Panc1 (cell line): ENCODE data around the gene OTOA. TPM values are rescaled to one million over a fixed set of nuclear protein-coding genes. Genes with fewer than 3 reads are reported as not detected.

Experiments
- ATAC-seq: fragments of 200-7000 bp; cut with Tn5 transposase; 2 replicates; pipeline ENCODE4 v1.9.1; 2020; ENCODE audit warnings: mild to moderate bottlenecking, moderate library complexity
- BruUV-seq: library from RNA; stranded (reverse); fragments of 400-500 nt; replicated peaks from 2 replicates; lab custom pipeline; 2021; lab: Mats Ljungman, UMichigan
- CTCF ChIA-PET: fragments of 300-600 bp; sonication (Branson Sonifier 250); formaldehyde crosslinking; loops from one replicate; lab custom pipeline; 2022; ENCODE audit warnings: antibody characterized with exemption; lab: Charles Lee
- POLR2A ChIA-PET: fragments of 300-600 bp; sonication (Branson Sonifier 250); formaldehyde crosslinking; loops from one replicate; lab custom pipeline; 2022; ENCODE audit warnings: antibody characterized with exemption; lab: Charles Lee
- DNase-seq: peaks from one replicate; pipeline ENCODE4 v3.0.0-alpha.2; 2010; ENCODE audit warnings: low read depth, low spot score
- H3K27ac ChIP-seq: 2 replicates; pipeline ENCODE4 v1.5.1; 2011; ENCODE audit warnings: mild to moderate bottlenecking, low read length, inconsistent platforms
- H3K27me3 ChIP-seq: fragments of 200-500 bp; sonication (Bioruptor generic); 2 replicates; pipeline ENCODE4 v1.6.0; 2014; ENCODE audit warnings: low read length, inconsistent platforms; ENCODE audit not compliant: control insufficient read depth, insufficient read depth
- H3K36me3 ChIP-seq: fragments of 200-500 bp; sonication (Bioruptor generic); 2 replicates; pipeline ENCODE4 v1.5.1; 2014; ENCODE audit warnings: inconsistent platforms, mild to moderate bottlenecking, low read length, moderate library complexity; ENCODE audit not compliant: control insufficient read depth, insufficient read depth
- H3K4me1 ChIP-seq: 2 replicates; pipeline ENCODE4 v1.5.1; 2011; ENCODE audit warnings: inconsistent platforms, mild to moderate bottlenecking, low read length, moderate library complexity; ENCODE audit not compliant: control insufficient read depth, insufficient read depth
- H3K4me3 ChIP-seq, 2 experiments: 2 replicates each; pipeline ENCODE4 v1.5.1; 2011 to 2012; ENCODE audit warnings: low read depth in 2 of 2, low read length in 2 of 2, mild to moderate bottlenecking in 2 of 2, inconsistent platforms in 1 of 2, moderate library complexity in 1 of 2
- H3K9me3 ChIP-seq: fragments of 200-500 bp; sonication (Bioruptor generic); 2 replicates; pipeline ENCODE4 v1.5.1; 2014; ENCODE audit warnings: low read depth, mild to moderate bottlenecking, inconsistent platforms, low read length, moderate library complexity; ENCODE audit not compliant: control insufficient read depth, insufficient read depth
- POLR2AphosphoS5 ChIP-seq: IDR thresholded peaks from 2 replicates; pipeline ENCODE4 v1.6.1; 2012; ENCODE audit warnings: mild to moderate bottlenecking, low read depth, low read length, moderate library complexity
- SIN3A ChIP-seq: IDR thresholded peaks from 2 replicates; pipeline ENCODE4 v1.6.1; 2012; ENCODE audit warnings: low read depth, mild to moderate bottlenecking, low read length, moderate library complexity, borderline replicate concordance; ENCODE audit not compliant: insufficient read depth
- TCF7L2 ChIP-seq: IDR thresholded peaks from 2 replicates; pipeline ENCODE4 v1.6.1; 2011; ENCODE audit warnings: mild to moderate bottlenecking, low read depth, low read length, inconsistent platforms
- in situ Hi-C: cut with HindIII; loops from 2 replicates; pipeline ENCODE4 v1.10.0; 2016; ENCODE audit warnings: low sequenced_read_pairs, low pct_unique_long_range_greater_than_20kb
- intact Hi-C: fragments of 100-400 bp; cut with micrococcal nuclease; formaldehyde crosslinking; loops from one replicate; pipeline ENCODE4 v1.10.0; 2022; ENCODE audit not compliant: unreplicated experiment
- total RNA-seq: library from RNA; stranded (reverse); gene quantifications from one replicate; pipeline ENCODE4 v1.2.1, GENCODE V29; 2021; ENCODE audit not compliant: unreplicated experiment
- TF ChIP-seq, protein P1 (sequence below), 2 experiments: IDR thresholded peaks; 2 replicates each; pipeline ENCODE4 v1.6.1; 2011 to 2012; ENCODE audit warnings: low read depth in 2 of 2, control low read depth in 1 of 2, low read length in 1 of 2, mild to moderate bottlenecking in 1 of 2, moderate library complexity in 1 of 2; ENCODE audit not compliant: insufficient read depth in 1 of 2
- TF ChIP-seq, protein P2 (sequence below): fragments of 450-650 bp; IDR thresholded peaks from 2 replicates; pipeline ENCODE4 v1.5.1; 2017; ENCODE audit warnings: mild to moderate bottlenecking

Gene OTOA
- total RNA-seq, 1 experiment from 2014 or later = not detected

DNA sequence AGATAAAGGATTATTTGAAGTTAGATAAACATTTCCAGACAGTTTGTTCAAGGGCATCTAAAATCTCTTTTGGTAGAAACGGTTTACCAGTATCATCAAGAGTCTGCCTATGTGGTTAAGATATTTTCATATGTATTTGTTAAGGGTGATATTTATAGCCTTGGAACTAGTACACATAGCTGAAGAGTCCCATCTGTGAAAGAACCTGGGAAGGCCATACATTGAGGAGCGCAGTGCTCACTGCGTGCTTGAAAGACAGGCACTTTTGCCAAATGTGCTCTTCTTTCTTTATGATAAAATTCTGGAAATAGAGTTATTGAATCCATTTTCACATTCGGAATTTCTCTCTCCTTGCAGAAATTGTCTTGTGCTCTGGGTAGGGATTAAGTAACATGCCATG, 19.1 kb upstream of the OTOA start:
- Histone ChIP-seq H3K4me1 (0 out of 2 replicates have a peak, but pooled peaks cover 2% of the 10 kb centered on the region), H3K27me3 (no peaks in the 10 kb centered on the region), H3K4me3 (peak overlapping the region in 1 of 2 experiments; percentile 33; a peak in 1 of 4 replicates), H3K9me3 (no peaks in the 10 kb centered on the region), H3K27ac (no peak overlapping the region), H3K36me3 (no peaks in the 10 kb centered on the region)
- ATAC-seq (no peak), DNase-seq (no peak)
- intact Hi-C loops = no loop called here
- ChIA-PET POLR2A (no interaction called here), CTCF (no interaction called here)
- in situ Hi-C loops = no loop called here
- TSS peak; percentile 26 for BruUV-seq
- TF ChIP-seq, protein P1, sequence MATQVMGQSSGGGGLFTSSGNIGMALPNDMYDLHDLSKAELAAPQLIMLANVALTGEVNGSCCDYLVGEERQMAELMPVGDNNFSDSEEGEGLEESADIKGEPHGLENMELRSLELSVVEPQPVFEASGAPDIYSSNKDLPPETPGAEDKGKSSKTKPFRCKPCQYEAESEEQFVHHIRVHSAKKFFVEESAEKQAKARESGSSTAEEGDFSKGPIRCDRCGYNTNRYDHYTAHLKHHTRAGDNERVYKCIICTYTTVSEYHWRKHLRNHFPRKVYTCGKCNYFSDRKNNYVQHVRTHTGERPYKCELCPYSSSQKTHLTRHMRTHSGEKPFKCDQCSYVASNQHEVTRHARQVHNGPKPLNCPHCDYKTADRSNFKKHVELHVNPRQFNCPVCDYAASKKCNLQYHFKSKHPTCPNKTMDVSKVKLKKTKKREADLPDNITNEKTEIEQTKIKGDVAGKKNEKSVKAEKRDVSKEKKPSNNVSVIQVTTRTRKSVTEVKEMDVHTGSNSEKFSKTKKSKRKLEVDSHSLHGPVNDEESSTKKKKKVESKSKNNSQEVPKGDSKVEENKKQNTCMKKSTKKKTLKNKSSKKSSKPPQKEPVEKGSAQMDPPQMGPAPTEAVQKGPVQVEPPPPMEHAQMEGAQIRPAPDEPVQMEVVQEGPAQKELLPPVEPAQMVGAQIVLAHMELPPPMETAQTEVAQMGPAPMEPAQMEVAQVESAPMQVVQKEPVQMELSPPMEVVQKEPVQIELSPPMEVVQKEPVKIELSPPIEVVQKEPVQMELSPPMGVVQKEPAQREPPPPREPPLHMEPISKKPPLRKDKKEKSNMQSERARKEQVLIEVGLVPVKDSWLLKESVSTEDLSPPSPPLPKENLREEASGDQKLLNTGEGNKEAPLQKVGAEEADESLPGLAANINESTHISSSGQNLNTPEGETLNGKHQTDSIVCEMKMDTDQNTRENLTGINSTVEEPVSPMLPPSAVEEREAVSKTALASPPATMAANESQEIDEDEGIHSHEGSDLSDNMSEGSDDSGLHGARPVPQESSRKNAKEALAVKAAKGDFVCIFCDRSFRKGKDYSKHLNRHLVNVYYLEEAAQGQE (IDR thresholded peaks at IDR 0.05; ENCODE audit: insufficient read depth in 1 of 2, low read depth in 2 of 2, low read length in 1 of 2) = no peak
- TF ChIP-seq, protein P2, sequence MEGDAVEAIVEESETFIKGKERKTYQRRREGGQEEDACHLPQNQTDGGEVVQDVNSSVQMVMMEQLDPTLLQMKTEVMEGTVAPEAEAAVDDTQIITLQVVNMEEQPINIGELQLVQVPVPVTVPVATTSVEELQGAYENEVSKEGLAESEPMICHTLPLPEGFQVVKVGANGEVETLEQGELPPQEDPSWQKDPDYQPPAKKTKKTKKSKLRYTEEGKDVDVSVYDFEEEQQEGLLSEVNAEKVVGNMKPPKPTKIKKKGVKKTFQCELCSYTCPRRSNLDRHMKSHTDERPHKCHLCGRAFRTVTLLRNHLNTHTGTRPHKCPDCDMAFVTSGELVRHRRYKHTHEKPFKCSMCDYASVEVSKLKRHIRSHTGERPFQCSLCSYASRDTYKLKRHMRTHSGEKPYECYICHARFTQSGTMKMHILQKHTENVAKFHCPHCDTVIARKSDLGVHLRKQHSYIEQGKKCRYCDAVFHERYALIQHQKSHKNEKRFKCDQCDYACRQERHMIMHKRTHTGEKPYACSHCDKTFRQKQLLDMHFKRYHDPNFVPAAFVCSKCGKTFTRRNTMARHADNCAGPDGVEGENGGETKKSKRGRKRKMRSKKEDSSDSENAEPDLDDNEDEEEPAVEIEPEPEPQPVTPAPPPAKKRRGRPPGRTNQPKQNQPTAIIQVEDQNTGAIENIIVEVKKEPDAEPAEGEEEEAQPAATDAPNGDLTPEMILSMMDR = no peak
- TF ChIP-seq SIN3A (no peak), TCF7L2 (no peak), POLR2AphosphoS5 (no peak)

DNA sequence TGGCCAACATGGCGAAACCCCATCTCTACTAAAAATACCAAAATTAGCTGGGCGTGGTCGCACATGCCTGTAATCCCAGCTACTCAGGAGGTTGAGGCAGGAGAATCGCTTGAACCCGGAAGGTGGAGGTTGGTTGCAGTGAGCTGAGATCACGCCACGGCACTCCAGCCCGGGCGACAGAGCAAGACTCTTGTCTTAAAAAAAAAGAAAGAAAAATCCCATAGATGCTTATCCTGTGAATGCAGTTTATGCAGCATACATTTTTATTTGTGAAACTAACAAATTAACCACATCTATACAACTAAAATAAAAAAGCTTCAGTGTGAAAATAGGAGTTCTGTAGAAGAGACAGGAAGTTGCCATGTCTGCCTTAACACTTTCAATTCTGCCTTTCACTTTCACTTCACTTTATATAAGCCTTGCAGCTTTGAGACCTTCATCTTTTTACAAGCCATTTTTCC, 18.5 kb upstream of the OTOA start:
- TF ChIP-seq, protein P2 = no peak
- TF ChIP-seq POLR2AphosphoS5 (no peak), TCF7L2 (no peak), SIN3A (no peak)
- TF ChIP-seq, protein P1 (IDR thresholded peaks at IDR 0.05; ENCODE audit: insufficient read depth in 1 of 2, low read depth in 2 of 2, low read length in 1 of 2) = no peak
- in situ Hi-C loops (no loop called here), intact Hi-C loops (no loop called here)
- H3K27ac ChIP-seq = peak overlapping the region; percentile 31; the same call in 1 of the 2 replicates
- DNase-seq = no peak
- H3K4me3 ChIP-seq = peak overlapping the region; percentile 4 to 33; a peak in 3 of 4 replicates
- no TSS peak for BruUV-seq
- POLR2A ChIA-PET = no interaction called here
- ATAC-seq = peak; percentile 47; the same call in 1 of the 2 replicates
- CTCF ChIA-PET = no interaction called here
- no peaks in the 10 kb centered on the region for H3K27me3 ChIP-seq
- 0 out of 2 replicates have a peak, but pooled peaks cover 2% of the 10 kb centered on the region for H3K4me1 ChIP-seq
- no peaks in the 10 kb centered on the region for H3K36me3 ChIP-seq
- no peaks in the 10 kb centered on the region for H3K9me3 ChIP-seq
